SH-SY5Y (cell line): ENCODE data around the gene SUPT4H1.

Experiments
- GATA2 ChIP-seq: IDR thresholded peaks from 2 replicates; pipeline ENCODE4 v1.6.1; 2011; ENCODE audit warnings: mild to moderate bottlenecking, low read depth, low read length
- GATA3 ChIP-seq: IDR thresholded peaks from 2 replicates; pipeline ENCODE4 v1.6.1; 2011; ENCODE audit warnings: low read depth, mild to moderate bottlenecking, low read length, moderate library complexity

- TF ChIP-seq GATA2 (no peak), GATA3 (no peak)
These were observed 1.4 kb upstream of the SUPT4H1 start for GRCh38 chr17:58353389-58353825.
